HCT116 (cell line): ENCODE data around the gene C4BPB. TPM values are rescaled to one million over a fixed set of nuclear protein-coding genes. Genes with fewer than 3 reads are reported as not detected.

ENCODE experiments used
- ATAC-seq: fragments of 200-7000 bp; cut with Tn5 transposase; 2 replicates; pipeline ENCODE4 v1.9.1; 2020; ENCODE audit warnings: mild to moderate bottlenecking, moderate library complexity
- BruUV-seq: library from RNA; stranded (reverse); fragments of 400-500 nt; replicated peaks from 2 replicates; lab custom pipeline; 2021; lab: Mats Ljungman, UMichigan
- CTCF ChIA-PET: fragments of 300-600 bp; sonication (Branson Sonifier 250); formaldehyde crosslinking; loops from one replicate; lab custom pipeline; 2021; ENCODE audit warnings: antibody characterized with exemption; lab: Charles Lee
- POLR2A ChIA-PET: fragments of 300-600, 350-600 bp; sonication (Branson Sonifier 250); formaldehyde crosslinking; loops from one replicate; lab custom pipeline; 2021; ENCODE audit warnings: antibody characterized with exemption; lab: Charles Lee
- RAD21 ChIA-PET, 2 experiments: fragments of 300-600 bp; sonication (Branson Sonifier 250); formaldehyde crosslinking; loops; one replicate each; lab custom pipeline; 2023; ENCODE audit warnings: low total read pairs in 2 of 2; ENCODE audit not compliant: uncharacterized antibody in 2 of 2, unreplicated experiment in 2 of 2, low non-redundant PET in 1 of 2; lab: Charles Lee
- DNase-seq: peaks from one replicate; pipeline ENCODE4 v3.0.0-alpha.2; 2010; ENCODE audit warnings: low read depth, low spot score
- H2AFZ ChIP-seq: fragments of 200-600 bp; shearing (Covaris generic), sonication (generic); 2 replicates; pipeline ENCODE4 v1.6.1; 2017; ENCODE audit warnings: low read depth, mixed run types, mixed read lengths, antibody characterized with exemption, low read length; ENCODE audit not compliant: poor library complexity, severe bottlenecking
- H3K27ac ChIP-seq: 2 replicates; pipeline ENCODE4 v1.5.1; 2012; ENCODE audit warnings: low read depth, low read length
- H3K27me3 ChIP-seq: fragments of 200-600 bp; sonication (generic); 2 replicates; pipeline ENCODE4 v1.6.1; 2016; ENCODE audit warnings: mixed run types, low read length, mixed read lengths; ENCODE audit not compliant: insufficient read depth
- H3K36me3 ChIP-seq, 2 experiments: fragments of 200-500 bp in 1 of 2; fragments of 200-600 bp in 1 of 2; sonication (Bioruptor generic) in 1 of 2; sonication (generic) in 1 of 2; 2 replicates each; pipeline versions ENCODE4 v1.5.1 to v1.6.1; 2014 to 2016; ENCODE audit warnings: low read length in 2 of 2, inconsistent platforms in 1 of 2, mixed read lengths in 1 of 2, mixed run types in 1 of 2; ENCODE audit not compliant: insufficient read depth in 2 of 2, control insufficient read depth in 1 of 2
- H3K4me1 ChIP-seq, 2 experiments: fragments of 200-600 bp in 1 of 2; sonication (generic) in 1 of 2; 2 replicates each; pipeline versions ENCODE4 v1.5.1 to v1.6.1; 2012 to 2017; ENCODE audit warnings: low read length in 2 of 2, inconsistent platforms in 1 of 2, mild to moderate bottlenecking in 1 of 2, mixed read lengths in 1 of 2, mixed run types in 1 of 2, moderate library complexity in 1 of 2; ENCODE audit not compliant: insufficient read depth in 2 of 2, control insufficient read depth in 1 of 2
- H3K4me2 ChIP-seq: fragments of 200-600 bp; sonication (generic); 2 replicates; pipeline ENCODE4 v1.6.1; 2017; ENCODE audit warnings: mixed run types, low read length, mixed read lengths
- H3K4me3 ChIP-seq, 2 experiments: fragments of 200-600 bp in 1 of 2; sonication (generic) in 1 of 2; replicated peaks in 1 of 2; 2 replicates each; pipeline ENCODE4 v1.5.1; 2011 to 2016; ENCODE audit warnings: low read length in 2 of 2, control low read depth in 1 of 2, low read depth in 1 of 2, mild to moderate bottlenecking in 1 of 2, mixed read lengths in 1 of 2, mixed run types in 1 of 2
- H3K79me2 ChIP-seq: fragments of 200-600 bp; sonication (generic); 2 replicates; pipeline ENCODE4 v1.6.1; 2017; ENCODE audit warnings: mild to moderate bottlenecking, mixed run types, low read length, moderate library complexity, mixed read lengths; ENCODE audit not compliant: insufficient read depth
- H3K9ac ChIP-seq: fragments of 200-600 bp; sonication (generic); 2 replicates; pipeline ENCODE4 v1.6.1; 2016; ENCODE audit warnings: low read length, mixed read lengths
- H3K9me2 ChIP-seq: fragments of 200-600 bp; sonication (generic), shearing (Covaris generic); 2 replicates; pipeline ENCODE4 v1.6.1; 2017; ENCODE audit warnings: mixed run types, mild to moderate bottlenecking, moderate library complexity; ENCODE audit not compliant: insufficient read depth
- H3K9me3 ChIP-seq, 2 experiments: fragments of 200-500 bp in 1 of 2; fragments of 200-600 bp in 1 of 2; sonication (Bioruptor generic) in 1 of 2; sonication (generic) in 1 of 2; 2 replicates each; pipeline ENCODE4 v1.6.1; 2014 to 2017; ENCODE audit warnings: low read length in 2 of 2, mixed read lengths in 2 of 2, inconsistent platforms in 1 of 2, low read depth in 1 of 2, mild to moderate bottlenecking in 1 of 2, mixed run types in 1 of 2, moderate library complexity in 1 of 2; ENCODE audit not compliant: control insufficient read depth in 1 of 2, insufficient read depth in 1 of 2
- H4K20me1 ChIP-seq: fragments of 200-600 bp; sonication (generic), shearing (Covaris generic); 2 replicates; pipeline ENCODE4 v1.6.1; 2017; ENCODE audit warnings: mixed run types, mild to moderate bottlenecking, moderate library complexity; ENCODE audit not compliant: insufficient read depth
- CBX3 ChIP-seq: IDR thresholded peaks from 2 replicates; pipeline ENCODE4 v1.6.1; 2012; ENCODE audit warnings: low read depth
- CEBPB ChIP-seq: IDR thresholded peaks from 2 replicates; pipeline ENCODE4 v1.6.1; 2012; ENCODE audit warnings: low read depth
- EGR1 ChIP-seq: IDR thresholded peaks from 2 replicates; pipeline ENCODE4 v1.6.1; 2012; ENCODE audit warnings: low read depth
- EZH2 ChIP-seq: fragments of 200-600 bp; sonication (generic); IDR thresholded peaks from 2 replicates; pipeline ENCODE4 v1.6.1; 2017; ENCODE audit warnings: antibody characterized with exemption, mixed run types
- JUND ChIP-seq: IDR thresholded peaks from 2 replicates; pipeline ENCODE4 v1.6.1; 2012
- POLR2A ChIP-seq: IDR thresholded peaks from 2 replicates; pipeline ENCODE4 v1.7.0; 2011; ENCODE audit warnings: borderline replicate concordance; ENCODE audit not compliant: insufficient read depth, insufficient read length; ENCODE audit errors: extremely low read depth
- POLR2AphosphoS5 ChIP-seq: IDR thresholded peaks from 2 replicates; pipeline ENCODE4 v1.6.1; 2011; ENCODE audit warnings: mild to moderate bottlenecking, low read depth, low read length, moderate library complexity
- RAD21 ChIP-seq: IDR thresholded peaks from 2 replicates; pipeline ENCODE4 v1.6.1; 2012; ENCODE audit warnings: low read depth, mild to moderate bottlenecking
- SIN3A ChIP-seq: IDR thresholded peaks from 2 replicates; pipeline ENCODE4 v1.6.1; 2012; ENCODE audit warnings: low read depth
- SRF ChIP-seq: IDR thresholded peaks from 2 replicates; pipeline ENCODE4 v1.6.1; 2012; ENCODE audit warnings: low read depth
- TCF7L2 ChIP-seq: IDR thresholded peaks from 2 replicates; pipeline ENCODE4 v1.7.0; 2011; ENCODE audit warnings: borderline replicate concordance, inconsistent platforms; ENCODE audit not compliant: insufficient read depth, insufficient read length; ENCODE audit errors: extremely low read depth
- YY1 ChIP-seq: IDR thresholded peaks from 2 replicates; pipeline ENCODE4 v1.6.1; 2011; ENCODE audit warnings: low read length, low read depth, moderate library complexity, mild to moderate bottlenecking; ENCODE audit not compliant: insufficient replicate concordance; ENCODE audit errors: extremely low read depth
- ZFX ChIP-seq: fragments of 450-650 bp; IDR thresholded peaks from 2 replicates; pipeline ENCODE4 v1.6.1; 2017
- ZNF274 ChIP-seq: fragments of 200-500 bp; sonication (Bioruptor generic); IDR thresholded peaks from 2 replicates; pipeline ENCODE4 v1.6.1; 2014; ENCODE audit warnings: mild to moderate bottlenecking, low read depth, low read length, inconsistent platforms
- intact Hi-C: fragments of 100-400 bp; cut with micrococcal nuclease; formaldehyde crosslinking; loops from 2 replicates; pipeline ENCODE4 v1.10.0; 2022
- total RNA-seq: library from RNA; stranded (reverse); gene quantifications from one replicate; pipeline ENCODE4 v1.2.1, GENCODE V29; 2021; ENCODE audit not compliant: unreplicated experiment
- TF ChIP-seq, protein P1 (sequence below): IDR thresholded peaks from 2 replicates; pipeline ENCODE4 v1.6.1; 2012; ENCODE audit warnings: low read depth
- TF ChIP-seq, protein P2 (sequence below), 3 experiments: fragments of 200-600 bp in 1 of 3; sonication (generic) in 1 of 3; IDR thresholded peaks in 2 of 3; conservative IDR thresholded peaks in 1 of 3; 2 replicates each; pipeline ENCODE4 v1.5.1; 2012 to 2017; ENCODE audit warnings: low read depth in 2 of 3, low read length in 2 of 3, antibody characterized with exemption in 1 of 3, borderline replicate concordance in 1 of 3, control low read depth in 1 of 3, mild to moderate bottlenecking in 1 of 3, mixed read lengths in 1 of 3, mixed run types in 1 of 3, moderate library complexity in 1 of 3; ENCODE audit not compliant: insufficient read depth in 1 of 3

Gene C4BPB
- total RNA-seq, 1 experiment from 2014 or later: not detected

- intact Hi-C loops: loop anchor here (10.0 kb wide), 1 partner anchor 587 kb away; no protein-coding TSS in a partner anchor
- 0 out of 2 replicates have a peak, but pooled peaks cover 3% of the 10 kb centered on the region for H3K27me3 ChIP-seq
- H3K4me2 ChIP-seq: no peak overlapping the region
- no TSS peak for BruUV-seq
- CTCF ChIA-PET: no interaction called here
- RAD21 ChIA-PET: no interaction called here
- H3K27ac ChIP-seq: no peak overlapping the region
- POLR2A ChIA-PET: no interaction called here
- ATAC-seq (no peak), DNase-seq (no peak)
- H3K4me3 ChIP-seq: no peak overlapping the region
- no peak overlapping the region for H2AFZ ChIP-seq
- no peaks in the 10 kb centered on the region for H3K9me3 ChIP-seq
- H3K4me1 ChIP-seq: peaks cover 0 to 4% of the 10 kb centered on the region in 2 experiments; a peak in 2 of 4 replicates
- no peaks in the 10 kb centered on the region; the same call in 1 of the 2 replicates for H3K9me2 ChIP-seq
- TF ChIP-seq ZFX (no peak), EGR1 (no peak), SIN3A (no peak), CBX3 (no peak), TCF7L2 (no peak), JUND (no peak), RAD21 (no peak), SRF (no peak), POLR2A (no peak), POLR2AphosphoS5 (no peak), YY1 (no peak), ZNF274 (no peak), CEBPB (no peak), EZH2 (no peak)
- TF ChIP-seq, protein P1, sequence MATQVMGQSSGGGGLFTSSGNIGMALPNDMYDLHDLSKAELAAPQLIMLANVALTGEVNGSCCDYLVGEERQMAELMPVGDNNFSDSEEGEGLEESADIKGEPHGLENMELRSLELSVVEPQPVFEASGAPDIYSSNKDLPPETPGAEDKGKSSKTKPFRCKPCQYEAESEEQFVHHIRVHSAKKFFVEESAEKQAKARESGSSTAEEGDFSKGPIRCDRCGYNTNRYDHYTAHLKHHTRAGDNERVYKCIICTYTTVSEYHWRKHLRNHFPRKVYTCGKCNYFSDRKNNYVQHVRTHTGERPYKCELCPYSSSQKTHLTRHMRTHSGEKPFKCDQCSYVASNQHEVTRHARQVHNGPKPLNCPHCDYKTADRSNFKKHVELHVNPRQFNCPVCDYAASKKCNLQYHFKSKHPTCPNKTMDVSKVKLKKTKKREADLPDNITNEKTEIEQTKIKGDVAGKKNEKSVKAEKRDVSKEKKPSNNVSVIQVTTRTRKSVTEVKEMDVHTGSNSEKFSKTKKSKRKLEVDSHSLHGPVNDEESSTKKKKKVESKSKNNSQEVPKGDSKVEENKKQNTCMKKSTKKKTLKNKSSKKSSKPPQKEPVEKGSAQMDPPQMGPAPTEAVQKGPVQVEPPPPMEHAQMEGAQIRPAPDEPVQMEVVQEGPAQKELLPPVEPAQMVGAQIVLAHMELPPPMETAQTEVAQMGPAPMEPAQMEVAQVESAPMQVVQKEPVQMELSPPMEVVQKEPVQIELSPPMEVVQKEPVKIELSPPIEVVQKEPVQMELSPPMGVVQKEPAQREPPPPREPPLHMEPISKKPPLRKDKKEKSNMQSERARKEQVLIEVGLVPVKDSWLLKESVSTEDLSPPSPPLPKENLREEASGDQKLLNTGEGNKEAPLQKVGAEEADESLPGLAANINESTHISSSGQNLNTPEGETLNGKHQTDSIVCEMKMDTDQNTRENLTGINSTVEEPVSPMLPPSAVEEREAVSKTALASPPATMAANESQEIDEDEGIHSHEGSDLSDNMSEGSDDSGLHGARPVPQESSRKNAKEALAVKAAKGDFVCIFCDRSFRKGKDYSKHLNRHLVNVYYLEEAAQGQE: no peak
- TF ChIP-seq, protein P2, sequence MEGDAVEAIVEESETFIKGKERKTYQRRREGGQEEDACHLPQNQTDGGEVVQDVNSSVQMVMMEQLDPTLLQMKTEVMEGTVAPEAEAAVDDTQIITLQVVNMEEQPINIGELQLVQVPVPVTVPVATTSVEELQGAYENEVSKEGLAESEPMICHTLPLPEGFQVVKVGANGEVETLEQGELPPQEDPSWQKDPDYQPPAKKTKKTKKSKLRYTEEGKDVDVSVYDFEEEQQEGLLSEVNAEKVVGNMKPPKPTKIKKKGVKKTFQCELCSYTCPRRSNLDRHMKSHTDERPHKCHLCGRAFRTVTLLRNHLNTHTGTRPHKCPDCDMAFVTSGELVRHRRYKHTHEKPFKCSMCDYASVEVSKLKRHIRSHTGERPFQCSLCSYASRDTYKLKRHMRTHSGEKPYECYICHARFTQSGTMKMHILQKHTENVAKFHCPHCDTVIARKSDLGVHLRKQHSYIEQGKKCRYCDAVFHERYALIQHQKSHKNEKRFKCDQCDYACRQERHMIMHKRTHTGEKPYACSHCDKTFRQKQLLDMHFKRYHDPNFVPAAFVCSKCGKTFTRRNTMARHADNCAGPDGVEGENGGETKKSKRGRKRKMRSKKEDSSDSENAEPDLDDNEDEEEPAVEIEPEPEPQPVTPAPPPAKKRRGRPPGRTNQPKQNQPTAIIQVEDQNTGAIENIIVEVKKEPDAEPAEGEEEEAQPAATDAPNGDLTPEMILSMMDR (IDR thresholded peaks at IDR 0.05 in 2 of 3, conservative IDR thresholded peaks at IDR 0.05 in 1 of 3; ENCODE audit: borderline replicate concordance in 1 of 3, insufficient read depth in 1 of 3, low read depth in 2 of 3, low read length in 2 of 3): no peak
- H3K9ac ChIP-seq: no peak overlapping the region
- H4K20me1 ChIP-seq: no peaks in the 10 kb centered on the region
- H3K79me2 ChIP-seq: no peaks in the 10 kb centered on the region
- no peaks in the 10 kb centered on the region for H3K36me3 ChIP-seq
Observed at GRCh38 chr1:207088161-207088560, 499 bp upstream of the C4BPB start.
